Hepatocyte (in vitro differentiated cells): Measurements from ENCODE around the gene PCDHGB3.
A peak's percentile ranks its signal among the peaks of the same experiment; 100 is the strongest.
"Not testable (repeated sequence)": the region's sequence is repeated elsewhere in the genome, so short reads cannot be mapped to it uniquely, and the experiment has no call there.

Experiments used
- EZH2 ChIP-seq: fragments of 200-600 bp; sonication (generic); IDR thresholded peaks from 2 replicates; pipeline ENCODE4 v1.6.1; 2016; ENCODE audit warnings: antibody characterized with exemption, mild to moderate bottlenecking, borderline replicate concordance
- EZH2phosphoT487 ChIP-seq: fragments of 200-600 bp; sonication (generic); IDR thresholded peaks from one replicate; pipeline ENCODE4 v1.6.1; 2018; ENCODE audit warnings: antibody characterized with exemption, mild to moderate bottlenecking, low read depth, moderate library complexity; ENCODE audit not compliant: unreplicated experiment, severe bottlenecking
- TF ChIP-seq, protein P1 (sequence below): fragments of 200-600 bp; sonication (generic); IDR thresholded peaks from 2 replicates; pipeline ENCODE4 v1.5.1; 2016; ENCODE audit warnings: antibody characterized with exemption, mild to moderate bottlenecking; ENCODE audit not compliant: poor library complexity

DNA sequence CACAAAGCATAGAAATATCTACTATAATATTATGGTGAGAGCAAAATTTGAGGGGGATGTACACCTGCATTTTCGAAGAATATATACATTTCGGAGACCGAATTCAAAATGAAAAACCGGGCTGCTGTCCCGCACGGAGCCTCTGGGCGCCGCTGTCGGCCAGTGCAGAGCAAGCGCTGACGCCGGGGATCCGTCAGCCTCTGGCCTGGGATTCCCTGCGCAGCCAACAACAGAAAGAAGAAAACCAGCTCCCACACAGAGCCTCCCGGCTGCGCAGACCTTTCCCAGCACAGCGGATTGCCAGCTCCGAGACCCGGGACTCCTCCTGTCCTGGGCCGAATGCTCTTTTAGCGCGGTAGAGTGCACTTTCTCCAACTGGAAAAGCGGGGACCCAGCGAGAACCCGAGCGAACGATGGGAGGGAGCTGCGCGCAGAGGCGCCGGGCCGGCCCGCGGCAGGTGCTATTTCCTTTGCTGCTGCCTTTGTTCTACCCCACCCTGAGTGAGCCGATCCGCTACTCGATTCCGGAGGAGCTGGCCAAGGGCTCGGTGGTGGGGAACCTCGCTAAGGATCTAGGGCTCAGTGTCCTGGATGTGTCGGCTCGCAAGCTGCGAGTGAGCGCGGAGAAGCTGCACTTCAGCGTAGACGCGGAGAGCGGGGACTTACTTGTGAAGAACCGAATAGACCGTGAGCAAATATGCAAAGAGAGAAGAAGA lies 37.9 kb downstream of the PCDHGB3 start, which contains the start of gene PCDHGB6:
- TF ChIP-seq, protein P1, sequence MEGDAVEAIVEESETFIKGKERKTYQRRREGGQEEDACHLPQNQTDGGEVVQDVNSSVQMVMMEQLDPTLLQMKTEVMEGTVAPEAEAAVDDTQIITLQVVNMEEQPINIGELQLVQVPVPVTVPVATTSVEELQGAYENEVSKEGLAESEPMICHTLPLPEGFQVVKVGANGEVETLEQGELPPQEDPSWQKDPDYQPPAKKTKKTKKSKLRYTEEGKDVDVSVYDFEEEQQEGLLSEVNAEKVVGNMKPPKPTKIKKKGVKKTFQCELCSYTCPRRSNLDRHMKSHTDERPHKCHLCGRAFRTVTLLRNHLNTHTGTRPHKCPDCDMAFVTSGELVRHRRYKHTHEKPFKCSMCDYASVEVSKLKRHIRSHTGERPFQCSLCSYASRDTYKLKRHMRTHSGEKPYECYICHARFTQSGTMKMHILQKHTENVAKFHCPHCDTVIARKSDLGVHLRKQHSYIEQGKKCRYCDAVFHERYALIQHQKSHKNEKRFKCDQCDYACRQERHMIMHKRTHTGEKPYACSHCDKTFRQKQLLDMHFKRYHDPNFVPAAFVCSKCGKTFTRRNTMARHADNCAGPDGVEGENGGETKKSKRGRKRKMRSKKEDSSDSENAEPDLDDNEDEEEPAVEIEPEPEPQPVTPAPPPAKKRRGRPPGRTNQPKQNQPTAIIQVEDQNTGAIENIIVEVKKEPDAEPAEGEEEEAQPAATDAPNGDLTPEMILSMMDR, result peak; percentile 79
- TF ChIP-seq EZH2phosphoT487, EZH2: not testable (repeated sequence)
